Forelimb muscle (tissue), 1 donor: ENCODE measurements around the gene PIP4K2A. TPM values are rescaled to one million over a fixed set of nuclear protein-coding genes. Genes with fewer than 3 reads are reported as not detected.
"Not testable (repeated sequence)": the region's sequence is repeated elsewhere in the genome, so short reads cannot be mapped to it uniquely, and the experiment has no call there.

Source experiments
- DNase-seq: peaks from one replicate; pipeline ENCODE4 v3.0.0-alpha.2; 2013; ENCODE audit warnings: low read depth
- polyA plus RNA-seq: library from polyadenylated mRNA; unstranded; fragments of 120-200 nt; gene quantifications from one replicate; pipeline ENCODE4 v1.2.1, GENCODE V29; 2013; ENCODE audit not compliant: insufficient read length

The PIP4K2A gene
- polyA plus RNA-seq, 1 donor: 17.3 TPM

DNA sequence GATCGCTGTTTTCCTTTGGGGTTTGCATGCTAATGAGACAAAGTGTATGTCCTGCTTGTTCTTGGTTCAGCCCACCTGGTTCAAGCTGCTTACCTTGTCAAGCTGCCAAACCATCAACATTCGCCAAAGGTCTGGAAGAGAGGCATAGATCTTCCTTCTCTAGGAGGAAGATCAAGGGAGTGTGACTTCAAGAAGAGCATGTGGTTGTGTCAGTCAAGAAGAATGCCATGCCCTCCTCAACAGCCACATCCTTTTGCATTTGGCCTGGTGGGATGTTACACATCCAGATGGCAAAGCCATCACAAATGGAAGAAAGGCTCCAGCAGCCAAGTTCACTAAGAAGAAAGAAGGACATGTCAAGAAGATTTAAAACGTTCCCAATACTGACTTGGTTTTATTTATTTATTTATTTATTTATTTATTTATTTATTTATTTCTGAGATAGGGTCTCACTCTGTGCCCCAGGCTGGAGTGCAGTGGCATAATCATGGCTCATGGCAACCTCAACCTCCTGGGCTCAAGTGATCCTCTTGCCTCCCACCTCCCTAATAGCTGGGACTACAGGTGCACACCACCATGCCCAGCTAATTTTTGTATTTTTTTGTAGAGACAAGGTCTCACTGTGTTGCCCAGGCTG, 5.1 kb upstream of the PIP4K2A start:
- DNase-seq: no peak

DNA sequence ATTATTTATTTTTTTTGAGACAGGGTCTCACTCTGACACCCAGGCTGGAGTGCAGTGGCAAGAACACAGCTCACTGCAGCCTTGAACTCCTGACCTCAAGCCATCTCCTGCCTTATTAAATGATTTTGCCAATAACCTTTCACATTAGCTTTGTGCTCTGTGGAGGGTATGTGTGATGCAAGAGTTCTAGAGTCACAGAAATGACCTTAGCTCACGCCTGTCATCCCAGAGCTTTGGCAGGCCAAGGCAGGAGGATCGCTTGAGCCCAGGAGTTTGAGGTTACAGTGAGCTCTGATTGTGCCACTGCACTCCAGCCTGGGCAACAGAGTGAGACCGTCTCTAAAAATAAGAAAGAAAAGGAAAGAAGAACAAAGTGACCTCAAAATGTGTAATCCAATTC, 4.3 kb upstream of the PIP4K2A start:
- DNase-seq: not testable (repeated sequence)

DNA sequence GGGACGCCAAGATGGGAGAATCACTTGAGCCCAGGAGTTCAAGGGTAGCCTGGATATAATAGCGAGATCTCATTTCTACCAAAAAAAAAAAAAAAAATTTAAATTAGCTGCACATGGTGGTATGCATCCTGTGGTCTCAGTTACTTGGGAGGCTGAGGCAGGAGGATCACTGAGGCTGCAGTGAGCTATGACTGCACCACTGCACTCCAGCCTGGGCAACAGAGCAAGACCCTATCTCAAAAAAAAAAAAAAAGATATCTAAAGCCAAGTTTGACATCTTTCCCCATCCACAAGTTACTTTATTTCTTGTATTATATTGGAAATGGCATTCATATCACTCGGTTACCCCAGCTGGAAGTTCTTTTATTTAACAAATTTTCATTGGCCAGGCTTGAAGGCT, 3.4 kb upstream of the PIP4K2A start:
- DNase-seq: no peak

DNA sequence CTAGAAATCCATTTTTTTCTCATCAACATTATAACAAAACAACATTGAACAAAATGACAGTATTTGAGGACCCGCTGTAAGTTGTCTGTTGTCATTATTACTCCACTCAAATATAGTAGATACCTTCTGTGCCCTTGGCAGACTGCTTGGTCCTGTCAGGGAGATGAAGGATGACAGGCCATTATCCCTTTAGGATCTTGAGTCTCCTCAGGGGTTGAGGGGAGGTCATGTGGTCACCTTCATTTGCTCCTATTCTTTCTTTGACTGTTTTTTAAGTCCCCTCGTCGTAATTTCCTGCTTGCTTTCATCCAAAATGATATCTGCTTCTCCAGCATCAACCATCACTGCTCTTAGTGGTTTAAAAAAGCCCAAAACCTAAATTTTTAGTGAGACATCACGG, 2.6 kb upstream of the PIP4K2A start:
- no peak for DNase-seq

DNA sequence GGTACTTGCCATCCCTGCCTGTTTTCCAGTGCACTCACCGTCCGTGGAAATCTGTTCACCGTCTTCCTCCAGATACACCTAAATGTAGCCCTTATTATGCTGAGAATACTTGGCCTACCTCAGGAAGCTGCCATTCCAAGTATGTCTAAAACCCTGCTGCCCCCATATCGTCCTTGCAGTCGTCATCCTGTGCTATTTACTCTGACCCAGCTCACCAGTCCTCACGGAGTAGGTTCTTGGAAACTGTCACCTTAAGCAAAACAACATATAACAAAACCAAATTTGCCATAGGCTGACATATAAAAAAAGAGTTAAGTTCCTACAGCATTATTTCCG, 880 bp upstream of the PIP4K2A start:
- no peak for DNase-seq

- no peak for DNase-seq
These were observed 412 bp downstream of the PIP4K2A start for GRCh38 chr10:22713853-22714478.

DNA sequence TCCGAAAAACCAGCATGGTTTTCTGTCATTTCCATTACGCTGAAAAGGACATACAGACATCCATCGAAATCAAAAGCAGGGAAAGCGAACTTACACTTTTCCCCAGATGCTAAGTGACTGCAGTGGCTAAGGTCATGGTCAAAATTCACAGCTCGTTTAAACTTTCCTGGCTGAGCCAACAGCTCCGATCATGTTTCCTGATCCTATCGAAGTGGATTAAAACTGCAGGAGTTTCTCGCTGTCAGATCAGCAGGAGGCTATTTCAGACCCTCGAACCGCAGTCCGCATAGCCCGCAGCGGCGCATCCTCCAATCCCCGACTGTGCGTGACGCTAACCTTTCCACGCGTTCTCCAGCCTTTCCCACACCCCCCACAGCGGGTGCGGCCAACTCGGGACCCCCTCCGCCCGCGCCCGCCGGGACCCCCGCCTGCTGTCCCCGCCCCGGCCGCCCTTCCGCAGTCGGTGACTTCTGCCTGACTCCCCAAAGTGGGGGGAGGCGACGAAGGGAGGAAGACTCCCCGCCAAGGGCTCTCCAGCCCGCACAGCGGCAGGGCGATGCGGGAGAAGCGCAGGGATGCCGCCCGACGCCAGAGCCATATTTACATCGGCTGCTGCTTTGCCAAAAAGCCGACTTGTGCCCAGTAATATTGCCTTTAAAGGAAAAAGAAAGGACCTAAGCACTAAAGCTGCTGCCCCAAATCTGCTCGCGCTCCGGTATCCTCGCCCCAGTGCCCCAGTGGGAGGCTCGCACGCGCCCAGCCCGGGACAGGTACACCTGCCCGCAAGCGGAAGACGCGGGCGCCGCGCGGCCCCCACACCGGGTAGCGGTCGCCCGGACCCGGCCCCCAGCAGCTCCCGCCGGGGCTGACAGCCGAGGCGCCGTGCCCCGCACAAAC, 1.2 kb downstream of the PIP4K2A start:
- peak; percentile 14 for DNase-seq

DNA sequence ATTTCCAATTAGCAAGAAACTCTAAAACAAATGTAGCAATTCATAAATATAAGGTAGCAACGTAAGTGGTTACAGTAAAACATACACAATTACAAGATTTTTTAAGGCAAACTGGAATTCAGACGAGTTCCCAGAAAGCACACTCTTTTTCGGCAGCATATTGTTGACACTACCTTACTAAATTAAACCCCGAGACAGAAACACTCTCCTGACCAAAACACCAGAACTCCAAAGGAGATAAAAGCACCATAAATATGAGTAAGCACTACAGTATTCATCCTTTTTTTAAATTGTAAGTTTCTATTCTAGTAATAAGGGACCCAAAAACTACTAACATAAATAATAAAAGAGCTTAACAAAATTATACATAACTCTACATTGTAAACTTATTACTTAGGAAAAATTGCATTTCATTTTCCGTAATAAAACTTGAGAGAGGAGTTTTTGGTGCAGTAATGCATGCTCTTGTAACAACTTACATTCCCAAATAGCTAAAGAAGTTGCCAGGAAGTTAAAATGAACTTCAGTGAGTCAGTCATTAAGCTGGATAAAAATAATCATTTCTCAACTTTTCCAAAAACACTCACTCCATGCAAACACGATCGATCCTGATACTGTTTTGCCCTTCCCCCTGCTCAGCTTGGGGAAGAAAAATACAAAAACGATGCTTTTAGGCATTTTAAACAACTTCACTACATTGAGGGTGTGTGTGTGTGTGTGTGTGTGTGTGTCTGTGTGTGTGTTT, 2.0 kb downstream of the PIP4K2A start:
- no peak for DNase-seq

GRCh38 chr10:22711373-22711772, 3.0 kb downstream of the PIP4K2A start:
- DNase-seq: no peak

GRCh38 chr10:22710139-22710745, 4.1 kb downstream of the PIP4K2A start:
- DNase-seq: no peak

DNA sequence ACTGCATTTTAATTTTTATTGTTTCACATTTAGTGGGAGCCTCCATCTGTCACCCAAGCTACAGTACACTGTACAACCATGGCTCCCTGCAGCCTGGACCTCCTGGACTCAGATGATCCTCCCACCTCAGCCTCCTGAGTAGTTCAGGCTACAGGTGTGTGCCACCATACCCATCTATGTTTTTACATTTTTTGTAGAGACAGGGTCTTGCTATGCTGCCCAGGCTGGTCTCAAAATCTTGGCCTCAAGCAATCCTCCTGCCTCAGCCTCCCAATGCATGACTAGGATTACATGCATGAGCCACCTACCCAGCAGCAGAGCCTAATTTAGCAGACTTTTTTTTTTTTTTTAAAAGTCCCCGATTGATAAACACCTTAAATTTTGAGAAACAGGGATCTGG, 5.6 kb downstream of the PIP4K2A start:
- no peak for DNase-seq

DNA sequence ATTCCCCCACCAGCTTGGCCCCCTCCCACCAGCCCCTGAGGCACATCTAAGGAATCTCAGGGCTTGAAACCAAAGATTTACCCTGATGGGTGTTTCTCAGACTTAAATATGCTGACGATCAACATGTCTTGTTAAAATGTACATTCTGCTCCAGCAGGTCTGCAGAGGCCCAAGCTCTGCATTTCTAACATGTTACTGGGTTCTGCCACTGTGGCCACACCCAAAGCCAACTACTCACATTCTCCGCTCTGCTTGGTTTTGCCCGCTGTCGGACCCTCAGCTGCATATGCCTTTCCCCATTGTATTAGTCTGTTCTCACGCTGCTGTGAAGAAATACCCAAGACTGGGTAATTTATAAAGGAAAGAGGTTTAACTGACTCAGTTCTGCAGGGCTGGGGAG, 8.9 kb downstream of the PIP4K2A start:
- no peak for DNase-seq

DNA sequence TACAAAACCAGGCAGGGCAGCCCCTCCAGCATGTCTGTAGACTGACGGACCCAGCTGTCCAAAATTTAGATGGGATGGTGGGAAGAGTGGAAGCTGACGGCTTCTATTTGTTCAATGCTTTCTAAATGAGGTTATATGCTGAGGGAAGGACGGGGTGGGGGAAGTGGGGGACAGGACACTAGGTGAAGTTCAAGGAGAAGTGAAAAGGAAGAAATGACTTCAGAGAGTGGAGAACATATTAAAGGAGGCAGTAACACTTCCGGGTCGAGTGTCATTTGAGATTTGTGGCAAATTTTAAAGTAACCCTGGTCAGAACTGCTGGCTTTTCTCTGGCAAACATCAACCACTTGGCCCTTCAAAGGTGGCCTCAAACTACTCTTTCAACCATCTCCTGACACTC, 9.4 kb downstream of the PIP4K2A start:
- DNase-seq: no peak

- no peak for DNase-seq
These were observed 9.9 kb downstream of the PIP4K2A start for GRCh38 chr10:22704471-22704911.

DNA sequence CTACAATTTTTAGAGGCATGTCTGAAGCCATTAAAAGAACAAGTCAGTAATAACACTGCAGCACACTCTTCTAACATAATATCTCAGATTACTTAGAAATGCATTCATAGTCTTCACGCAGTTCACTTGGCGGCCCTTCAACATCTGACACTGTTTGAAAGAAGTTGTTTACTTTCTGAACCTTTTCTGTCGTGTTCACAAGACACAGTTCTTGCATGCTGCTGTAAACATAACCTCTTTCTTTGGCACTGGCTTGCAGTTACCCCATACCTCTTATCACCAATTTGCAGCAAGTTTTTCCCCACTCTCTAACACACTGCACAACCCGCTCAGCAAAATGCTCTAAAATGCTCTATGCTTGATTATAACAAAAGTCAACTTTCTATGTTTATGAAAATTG, 12.0 kb downstream of the PIP4K2A start:
- DNase-seq: no peak

- DNase-seq: no peak
These were observed 13.1 kb downstream of the PIP4K2A start for GRCh38 chr10:22701132-22701826.

GRCh38 chr10:22700489-22700888, 13.9 kb downstream of the PIP4K2A start:
- no peak for DNase-seq

- no peak for DNase-seq
These were observed 14.4 kb downstream of the PIP4K2A start for GRCh38 chr10:22699976-22700375.

DNA sequence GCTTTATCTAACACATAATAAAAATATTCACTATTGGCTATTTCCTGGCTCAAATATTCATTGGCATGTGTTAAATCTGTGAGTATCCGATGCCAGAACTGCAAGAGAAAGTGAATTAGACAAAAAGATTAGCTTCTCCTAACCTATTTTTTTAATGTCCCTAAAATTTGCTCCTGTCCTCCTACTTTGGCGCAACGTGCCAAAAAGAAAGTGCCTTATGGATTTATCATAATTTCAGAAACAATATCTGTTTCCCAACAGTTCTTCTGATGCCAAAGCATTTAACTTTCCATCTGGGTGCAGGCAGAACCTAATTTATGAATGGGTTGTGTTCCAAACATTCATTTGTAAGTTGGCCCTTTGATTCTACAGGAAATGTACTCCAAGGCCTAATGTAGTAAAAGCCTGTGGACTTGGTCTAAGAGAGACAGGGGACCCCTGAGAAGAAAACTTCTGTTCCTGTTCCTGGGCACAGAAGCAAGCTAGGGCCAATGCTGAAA, 15.4 kb downstream of the PIP4K2A start:
- no peak for DNase-seq

- no peak for DNase-seq
These were observed 16.6 kb downstream of the PIP4K2A start for GRCh38 chr10:22697800-22698199.

DNA sequence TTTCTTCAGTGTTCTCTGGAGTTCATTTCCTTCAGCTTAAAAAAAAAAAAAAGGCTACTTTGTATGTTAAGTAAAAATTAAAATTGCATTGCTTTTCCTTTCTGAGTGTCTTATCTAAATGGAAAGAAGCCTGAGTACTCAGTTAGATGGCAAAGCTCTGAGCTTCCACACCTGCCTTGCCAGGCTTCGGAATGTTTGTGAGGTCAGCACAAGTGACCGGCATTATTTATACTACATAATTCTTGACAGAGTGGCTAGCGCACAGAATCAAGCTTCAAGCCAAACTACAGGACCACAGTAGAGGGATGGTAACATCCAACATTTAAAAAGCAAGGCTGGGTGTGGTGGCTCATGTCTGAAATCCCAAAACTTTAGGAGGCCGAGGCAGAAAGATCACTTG, 17.3 kb downstream of the PIP4K2A start:
- DNase-seq: no peak
